Upper lobe of left lung (tissue), 4 donors: ENCODE measurements around the gene CADPS.

Source experiments
- CTCF ChIP-seq, 6 experiments: fragments of 450-650 bp in 4 of 6; fragments of 200-600 bp in 2 of 6; sonication (generic) in 2 of 6; IDR thresholded peaks; one replicate each; pipeline ENCODE4 v1.5.1; 2016 to 2019; ENCODE audit warnings: antibody characterized with exemption in 6 of 6
- EP300 ChIP-seq, 4 donors: sonication (generic); formaldehyde crosslinking; IDR thresholded peaks; one replicate each; pipeline ENCODE4 v1.5.1; 2017; ENCODE audit warnings: antibody characterized with exemption in 4 of 4, control low read depth in 2 of 4
- POLR2A ChIP-seq, 4 donors: fragments of 450-650 bp; IDR thresholded peaks; one replicate each; pipeline ENCODE4 v1.5.1; 2016 to 2017; ENCODE audit warnings: antibody characterized with exemption in 4 of 4, mild to moderate bottlenecking in 2 of 4
- POLR2AphosphoS5 ChIP-seq, 2 donors: sonication (generic); formaldehyde crosslinking; IDR thresholded peaks; one replicate each; pipeline ENCODE4 v1.5.1; 2017; ENCODE audit warnings: antibody characterized with exemption in 2 of 2

- TF ChIP-seq POLR2A (IDR thresholded peaks at IDR 0.05) (no peak), CTCF (IDR thresholded peaks at IDR 0.05) (no peak), EP300 (IDR thresholded peaks at IDR 0.05) (no peak), POLR2AphosphoS5 (IDR thresholded peaks at IDR 0.05) (no peak)
Measured at GRCh38 chr3:62587579-62588031, 287.6 kb downstream of the CADPS start.
